HG02798 (cell line): ENCODE data around the gene IPMK.
"Not testable (repeated sequence)": the region's sequence is repeated elsewhere in the genome, so short reads cannot be mapped to it uniquely, and the experiment has no call there.

Source experiments
- ATAC-seq: cut with Tn5 transposase; IDR thresholded peaks from one replicate; pipeline ENCODE4 v1.9.1; 2021; ENCODE audit warnings: mild to moderate bottlenecking; ENCODE audit not compliant: unreplicated experiment, poor library complexity

IPMK gene

DNA sequence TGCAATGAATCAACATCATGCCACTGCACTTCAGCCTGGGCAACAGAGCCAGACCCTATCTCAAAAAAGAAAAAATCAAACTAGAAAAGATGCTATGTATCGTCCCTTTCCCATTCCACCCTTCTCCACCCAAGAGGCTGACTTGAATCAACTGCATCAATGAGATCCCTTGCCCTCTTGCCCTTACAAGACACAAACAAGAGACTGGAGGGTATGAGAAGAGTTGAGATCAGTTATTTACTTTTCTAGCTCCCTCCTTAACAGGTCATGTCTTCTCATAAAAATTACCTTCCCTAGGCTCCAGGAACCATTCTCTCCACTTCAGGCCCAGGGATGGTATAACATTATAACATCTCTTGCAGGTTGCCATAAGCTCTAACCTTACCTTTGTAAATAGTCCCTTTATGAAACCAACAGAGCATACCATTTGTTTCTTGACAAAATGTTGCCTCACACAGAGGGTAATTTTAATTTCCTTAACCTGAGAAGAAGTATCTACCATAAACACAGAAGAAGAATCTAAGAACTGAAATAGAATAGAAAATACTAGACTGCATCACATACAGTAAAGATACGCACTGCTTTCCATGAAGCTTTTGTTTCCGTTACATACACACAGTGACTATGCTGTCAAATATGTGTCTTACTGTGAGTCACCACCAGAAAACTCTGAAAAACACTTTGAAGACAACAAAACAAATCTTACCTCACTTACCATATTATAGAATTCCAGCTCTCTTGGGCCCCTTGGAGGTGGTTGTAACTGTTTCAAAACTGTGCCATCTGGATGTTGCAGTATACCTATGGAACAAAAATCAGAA is 30.5 kb downstream of the IPMK start:
- ATAC-seq: no peak

DNA sequence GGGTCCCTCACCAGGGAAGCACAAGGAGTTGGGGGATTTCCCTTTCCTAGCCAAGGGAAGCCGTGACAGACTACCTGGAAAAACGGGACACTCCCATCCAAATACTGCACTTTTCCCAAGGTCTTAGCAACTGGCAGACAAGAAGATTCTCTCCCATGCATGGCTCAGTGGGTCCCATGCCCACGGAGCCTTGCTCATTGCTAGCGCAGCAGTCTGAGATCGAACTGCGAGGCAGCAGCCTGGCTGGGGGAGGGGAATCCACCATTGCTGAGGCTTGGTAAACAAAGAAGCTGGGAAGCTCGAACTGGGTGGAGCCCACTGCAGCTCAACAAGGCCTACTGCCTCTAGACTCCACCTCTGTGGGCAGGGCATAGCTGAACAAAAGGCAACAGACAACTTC is 37.8 kb downstream of the IPMK start:
- ATAC-seq: not testable (repeated sequence)

DNA sequence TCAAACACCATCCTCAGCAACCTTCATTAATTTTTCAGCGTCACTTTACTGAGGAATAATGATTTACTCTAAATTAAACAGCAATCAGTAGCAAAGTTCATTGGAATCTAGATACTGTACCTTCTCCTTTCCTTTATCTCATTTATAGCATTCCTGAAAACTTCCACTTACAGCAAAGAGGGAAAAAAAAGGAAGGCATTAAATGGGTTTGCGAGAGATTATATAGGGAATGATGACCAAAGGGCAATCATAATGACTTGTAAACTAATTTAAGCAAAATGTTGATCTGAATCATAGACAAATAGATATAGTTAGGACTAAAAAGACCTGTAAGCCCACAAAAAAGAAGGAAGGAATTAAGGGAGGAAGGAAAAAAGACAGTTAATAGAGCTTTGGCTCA is 42.0 kb downstream of the IPMK start:
- no peak for ATAC-seq

DNA sequence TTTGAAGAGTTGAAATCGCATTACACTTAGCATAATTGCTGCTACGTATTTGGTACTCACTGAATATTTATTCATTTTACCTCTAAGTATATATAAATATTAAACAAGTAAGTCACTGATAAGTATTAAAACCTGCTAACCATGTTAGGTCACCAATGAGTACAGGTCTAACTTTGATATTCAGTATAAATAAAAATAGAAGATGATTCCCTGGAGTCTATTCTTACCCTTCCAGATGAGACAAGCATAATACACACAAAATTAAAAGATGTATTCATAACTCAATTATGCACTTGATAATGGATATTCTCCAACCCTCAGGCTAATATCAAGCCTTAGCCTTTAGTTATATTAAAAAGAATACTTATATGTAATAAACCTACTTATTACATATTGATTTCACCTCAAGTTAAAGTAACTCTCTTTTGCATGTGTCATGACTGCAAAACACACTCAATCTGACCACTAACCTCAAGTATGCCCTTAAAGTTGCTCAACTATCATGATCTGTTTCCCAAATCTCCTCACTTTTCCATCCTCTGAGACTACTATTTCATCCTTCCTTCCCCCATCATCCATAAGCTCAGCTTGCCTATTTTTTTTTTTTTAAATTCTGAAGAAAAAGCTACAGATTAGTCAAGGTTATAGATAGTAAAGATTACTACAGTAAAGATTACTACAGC is 46.8 kb downstream of the IPMK start:
- no peak for ATAC-seq

DNA sequence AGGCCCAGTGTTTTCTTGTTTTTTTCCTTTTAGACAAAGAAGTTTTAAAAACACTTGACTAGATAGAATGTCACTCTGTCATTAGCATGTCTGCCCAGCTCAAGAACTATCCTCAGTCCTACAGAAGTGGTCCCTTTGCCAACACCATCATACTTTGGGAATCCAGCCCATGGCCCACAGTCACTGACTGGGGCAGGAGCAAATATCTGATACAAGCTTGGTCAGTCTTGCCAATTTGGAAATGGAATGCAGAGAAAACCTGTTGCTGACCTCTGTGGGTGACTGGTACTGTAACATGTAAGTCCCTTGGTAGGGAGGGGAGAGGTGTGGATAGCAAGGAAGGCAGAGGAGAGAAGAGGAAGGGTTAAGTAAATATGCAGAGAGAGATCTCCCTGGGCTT is 47.8 kb downstream of the IPMK start:
- ATAC-seq: no peak

DNA sequence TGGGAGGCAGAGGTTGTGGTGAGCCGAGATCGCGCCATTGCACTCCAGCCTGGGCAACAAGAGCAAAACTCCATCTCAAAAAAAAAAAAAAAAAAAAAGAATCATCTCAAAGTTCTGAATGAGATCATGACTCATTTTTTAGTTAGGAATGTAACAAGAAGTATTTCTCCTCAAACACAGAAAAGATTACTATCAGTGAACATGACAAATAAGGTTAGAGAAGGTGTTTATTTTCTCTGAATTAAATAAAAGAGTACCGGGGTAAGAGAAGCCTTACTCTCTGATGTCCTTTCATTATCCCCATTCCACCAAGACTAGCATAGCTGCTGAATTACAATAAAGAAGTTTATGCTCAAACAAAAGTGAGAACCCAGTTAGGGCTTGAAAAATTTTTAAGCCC is 50.1 kb downstream of the IPMK start:
- no peak for ATAC-seq

DNA sequence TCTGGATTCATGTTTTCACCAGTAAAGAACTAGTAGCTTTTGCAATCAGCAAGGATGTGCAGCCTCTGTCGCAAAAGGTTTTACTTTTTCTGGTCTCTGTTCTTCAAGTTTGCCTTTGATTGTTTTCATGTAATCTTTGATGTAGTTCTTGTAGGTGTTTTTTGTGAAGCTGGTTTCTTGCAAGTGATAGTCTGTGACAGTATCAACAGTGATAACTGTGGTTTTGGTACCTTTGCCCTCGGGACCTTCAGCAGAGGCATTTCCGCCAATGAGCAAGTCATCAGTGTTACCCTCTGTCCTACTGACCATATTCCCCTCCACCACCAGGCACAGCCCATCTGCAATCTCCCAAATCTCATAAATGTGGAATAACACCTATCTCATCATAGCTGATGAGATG is 55.1 kb downstream of the IPMK start:
- ATAC-seq: no peak

DNA sequence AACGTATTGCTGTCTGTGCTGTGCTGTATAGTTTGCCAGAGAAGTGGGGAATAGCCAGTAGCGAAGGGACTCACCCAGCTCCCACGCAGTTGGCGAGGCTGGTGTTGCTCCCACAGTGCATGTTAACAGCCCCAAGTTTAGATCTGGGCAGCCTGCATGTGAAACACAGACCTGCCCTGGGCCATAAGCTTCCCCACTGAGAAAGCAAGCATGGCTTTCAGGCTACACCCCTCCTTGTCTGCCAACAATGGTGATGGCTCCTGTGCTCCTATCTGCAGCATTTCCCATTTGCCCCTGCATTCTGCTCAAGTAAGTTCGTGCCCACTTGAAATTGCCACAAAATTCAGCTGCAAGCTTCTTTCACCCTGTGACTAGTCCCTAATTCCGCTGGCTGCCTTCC is 57.5 kb downstream of the IPMK start:
- ATAC-seq: no peak

DNA sequence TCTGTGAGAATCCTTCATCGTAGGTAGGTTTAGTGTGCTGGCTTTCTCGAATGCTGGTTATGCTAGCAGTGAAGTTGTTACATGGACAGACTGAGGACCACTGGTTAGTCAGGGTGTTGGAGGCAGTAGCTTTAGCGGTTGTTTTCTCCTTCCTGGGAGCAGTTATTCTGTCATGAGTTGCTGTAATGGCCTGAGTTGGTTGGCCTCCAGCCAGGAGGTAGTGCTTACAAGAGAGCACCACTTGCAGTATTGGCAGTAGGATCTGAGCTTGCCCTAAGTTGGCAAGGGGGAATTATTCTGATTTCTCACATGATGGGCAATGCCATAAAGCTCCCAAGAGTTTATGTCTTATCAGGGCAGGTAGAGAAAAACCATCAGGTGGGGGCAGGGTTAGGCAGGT is 58.0 kb downstream of the IPMK start:
- ATAC-seq: no peak

DNA sequence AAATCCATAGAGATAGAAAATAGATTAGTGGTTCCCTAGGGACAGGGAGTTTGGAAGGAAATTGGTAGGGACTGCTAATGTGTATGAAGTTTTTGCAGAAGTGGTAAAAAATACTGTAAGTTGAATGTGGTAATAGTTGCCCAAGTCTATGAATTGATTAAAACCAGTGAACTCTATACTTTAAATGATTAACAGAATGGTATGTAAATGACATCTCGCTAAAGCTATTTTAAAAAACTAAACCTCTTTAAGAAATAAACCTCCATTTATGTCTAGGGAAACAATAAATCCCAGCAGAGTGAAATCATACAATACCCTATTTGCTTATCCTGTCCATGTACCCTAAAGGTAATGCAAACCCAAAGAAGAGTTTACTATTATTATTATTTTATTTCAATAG is 61.4 kb downstream of the IPMK start:
- ATAC-seq: no peak

DNA sequence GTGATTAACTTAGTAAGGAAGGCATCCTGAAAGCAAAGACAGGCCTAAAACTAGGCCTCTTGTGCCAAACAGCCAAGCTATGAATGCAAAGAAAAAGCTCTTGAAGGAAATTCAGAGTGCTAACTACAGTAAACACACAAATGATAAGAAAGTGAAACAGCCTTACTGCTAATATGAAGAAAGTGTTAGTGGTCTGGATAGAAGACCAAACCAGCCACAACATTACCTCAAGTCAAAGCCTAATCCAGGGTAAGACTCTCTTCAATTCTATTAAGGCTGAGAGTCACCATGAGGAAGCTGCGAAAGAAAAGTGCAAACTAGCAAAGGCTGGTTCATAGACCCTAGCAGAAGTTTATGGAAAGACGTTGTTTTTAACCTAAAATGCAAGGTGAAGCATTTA is 66.0 kb downstream of the IPMK start:
- ATAC-seq: peak; percentile 68

DNA sequence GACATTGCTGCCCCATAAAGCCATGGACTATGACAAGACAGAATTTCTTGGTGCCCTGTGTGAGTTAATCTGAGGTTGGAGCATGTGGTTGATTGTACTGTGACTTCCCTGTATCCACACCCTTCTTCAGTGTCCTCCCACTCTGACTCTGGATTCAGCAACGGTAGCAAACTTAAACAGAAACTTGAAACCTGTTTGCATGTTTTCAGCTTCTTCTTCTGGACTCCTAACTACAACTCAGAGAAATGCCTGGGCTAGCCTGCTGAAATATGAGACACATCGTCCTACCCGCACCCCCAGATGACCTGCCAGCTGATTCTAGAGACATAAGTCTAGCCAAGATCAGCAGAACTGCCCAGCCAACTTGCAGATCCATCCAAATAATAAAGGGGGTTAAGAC is 78.4 kb downstream of the IPMK start:
- no peak for ATAC-seq

DNA sequence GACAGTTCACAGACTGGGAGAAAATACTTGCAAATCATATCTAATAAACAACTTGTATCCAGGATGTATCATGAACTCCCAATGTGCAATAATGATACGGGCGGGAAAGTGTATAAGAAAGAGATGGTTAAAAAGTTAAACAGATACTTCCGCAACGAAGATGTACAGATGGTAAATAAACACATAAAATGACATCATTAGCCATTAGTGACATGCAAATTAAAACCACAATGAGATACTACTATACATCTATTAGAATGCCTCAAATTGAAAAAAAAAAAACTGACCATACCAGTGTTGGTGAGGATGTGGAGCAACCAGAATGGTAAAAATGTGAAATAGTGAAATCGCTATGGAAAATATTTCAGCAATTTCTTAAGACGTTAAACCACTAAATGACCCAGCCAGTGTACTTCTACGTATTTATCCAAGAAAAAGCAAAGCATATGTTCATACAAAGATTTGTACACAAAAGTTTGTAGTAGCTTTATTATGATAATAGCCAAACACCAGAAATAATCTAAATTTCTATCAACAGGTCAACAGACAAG is 83.5 kb downstream of the IPMK start:
- no peak for ATAC-seq

DNA sequence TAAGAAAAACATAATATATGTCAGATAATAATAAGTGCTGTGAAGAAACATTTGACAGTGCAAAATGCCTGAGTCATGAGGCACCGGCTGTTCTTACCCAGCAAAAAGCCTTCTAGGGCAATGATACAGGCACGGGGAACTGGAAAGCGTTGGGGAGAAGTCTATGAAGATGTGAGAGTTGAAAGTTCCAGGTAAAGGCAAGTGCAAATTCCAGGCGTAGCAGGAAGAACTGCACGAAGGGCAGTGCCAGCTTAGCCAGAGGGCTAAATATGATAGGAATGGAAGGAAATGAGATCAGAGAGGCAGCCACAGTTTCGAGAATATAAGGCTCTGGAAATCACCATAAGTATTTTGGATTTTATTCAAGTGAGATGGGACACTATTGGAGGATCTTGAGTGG is 87.0 kb downstream of the IPMK start:
- ATAC-seq: no peak

DNA sequence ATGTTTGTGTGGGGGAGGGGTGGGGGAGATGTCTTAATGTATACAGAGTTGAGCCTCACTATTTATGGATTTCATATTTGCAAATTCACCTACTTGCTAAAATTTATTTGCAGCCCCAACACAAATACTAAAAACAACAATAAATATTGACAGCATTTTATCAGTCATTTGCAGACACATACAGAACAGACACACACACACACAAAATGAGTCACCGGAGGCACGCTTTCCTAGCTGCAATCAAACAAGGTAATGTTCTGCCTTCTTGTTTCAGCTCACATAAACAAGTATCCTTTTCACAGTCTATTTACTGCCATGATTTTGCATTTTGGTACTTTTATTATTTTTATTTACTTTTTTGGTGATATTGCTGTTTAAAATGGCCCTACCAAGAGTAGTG is 88.5 kb downstream of the IPMK start:
- no peak for ATAC-seq

DNA sequence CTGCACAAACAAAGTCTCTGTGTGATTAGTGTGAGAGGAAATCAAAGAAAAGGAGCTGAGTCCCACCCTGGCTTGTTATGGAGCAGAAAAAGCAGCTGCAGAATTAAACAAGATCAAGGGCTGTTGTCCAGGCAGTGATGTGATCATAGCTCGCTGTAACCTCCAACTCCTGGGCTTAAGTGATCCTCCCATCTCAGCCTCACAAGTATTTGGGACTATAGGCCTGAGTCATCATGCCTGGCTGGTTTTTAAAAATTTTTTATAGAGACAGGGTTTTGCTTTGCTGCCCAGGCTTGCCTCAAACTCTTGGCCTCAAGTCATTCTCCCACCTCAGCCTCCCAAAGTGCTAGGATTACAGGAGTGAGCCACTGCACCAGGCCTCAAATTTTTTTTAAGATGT is 88.9 kb downstream of the IPMK start:
- ATAC-seq: no peak

DNA sequence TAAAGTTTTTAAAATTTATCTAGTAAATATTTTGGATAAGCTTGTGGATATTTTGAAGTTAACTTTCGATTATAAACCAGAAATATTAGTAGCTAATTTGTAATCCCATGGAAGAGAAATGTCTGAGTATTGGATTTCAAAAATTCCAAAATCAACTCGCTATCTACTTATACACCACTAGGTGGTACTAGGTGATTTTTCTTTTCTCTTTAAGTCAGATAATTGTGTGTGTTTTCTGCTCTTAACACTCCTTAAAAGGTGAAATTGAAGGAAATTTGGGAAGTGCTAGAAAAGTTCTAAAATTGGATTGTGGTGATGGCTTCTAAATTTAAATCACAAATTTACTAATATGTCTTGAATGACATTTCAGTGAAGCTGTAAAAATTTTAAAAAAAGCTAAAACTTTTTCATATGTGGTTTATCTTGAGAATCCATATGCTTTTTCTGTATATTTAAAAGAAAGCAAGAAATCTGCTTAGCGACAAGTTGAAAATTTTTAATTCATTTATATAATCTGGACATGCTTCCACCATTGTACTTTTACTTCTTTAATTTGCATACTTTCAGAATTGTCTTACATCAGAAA is 90.2 kb downstream of the IPMK start:
- ATAC-seq: peak; percentile 55

DNA sequence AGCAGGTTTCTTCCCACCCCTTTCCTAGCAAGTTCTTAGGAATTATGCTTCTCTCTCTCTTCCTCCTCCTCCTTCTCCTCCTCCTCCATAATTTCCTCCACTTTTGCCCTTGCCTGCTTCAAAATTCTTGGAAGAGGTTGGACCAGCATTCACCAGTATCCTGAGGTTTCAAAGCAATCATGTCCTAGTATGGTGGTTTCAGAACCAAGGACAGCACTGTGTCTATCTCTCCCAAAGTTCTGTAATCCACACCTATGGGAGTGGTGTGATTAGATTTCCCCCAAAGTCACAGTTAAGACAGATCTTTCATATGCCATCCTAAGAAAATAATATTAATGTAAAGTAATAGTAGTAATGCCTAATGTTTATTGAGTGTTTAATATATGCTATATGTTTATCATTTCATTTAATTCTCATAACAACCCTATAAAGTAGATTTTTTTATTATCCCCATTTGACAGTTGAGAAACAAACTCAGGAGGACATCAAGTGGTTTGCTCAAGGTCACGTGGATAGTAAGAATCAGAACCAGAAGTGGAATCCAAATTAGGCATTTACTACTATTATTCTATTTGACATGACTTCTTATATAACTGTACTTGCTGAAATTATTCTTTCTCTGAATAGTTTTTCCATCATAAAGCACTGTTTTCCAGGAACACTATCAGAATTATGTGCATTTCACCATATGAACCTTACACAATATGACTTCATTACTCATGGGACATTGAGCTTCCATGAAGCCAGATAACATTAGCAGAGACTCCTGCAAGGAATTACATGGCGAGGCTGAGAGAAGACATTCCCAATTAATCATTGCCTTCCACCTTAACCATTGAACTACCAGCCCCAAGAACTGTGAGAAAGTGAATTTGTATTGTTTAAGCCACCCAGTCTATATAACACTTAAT is 91.4 kb downstream of the IPMK start:
- no peak for ATAC-seq

DNA sequence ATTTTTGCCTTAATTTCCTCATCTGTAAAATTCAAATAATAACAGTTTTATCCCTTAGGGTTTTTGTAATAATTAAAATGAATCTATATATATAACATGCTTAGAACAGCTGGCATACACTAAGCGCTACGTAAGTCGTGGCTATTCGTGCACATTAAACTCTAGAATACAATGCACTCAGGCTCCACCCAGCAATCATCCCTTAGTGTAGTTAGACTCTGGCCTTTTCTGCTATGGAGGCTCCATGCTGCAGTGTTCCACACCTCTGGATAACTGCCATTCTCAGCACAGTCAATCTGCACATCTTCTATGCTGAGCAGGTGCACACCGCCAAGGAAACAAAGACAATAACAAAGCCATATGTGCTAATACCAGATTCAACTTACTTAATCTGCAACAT is 92.9 kb downstream of the IPMK start:
- ATAC-seq: no peak

DNA sequence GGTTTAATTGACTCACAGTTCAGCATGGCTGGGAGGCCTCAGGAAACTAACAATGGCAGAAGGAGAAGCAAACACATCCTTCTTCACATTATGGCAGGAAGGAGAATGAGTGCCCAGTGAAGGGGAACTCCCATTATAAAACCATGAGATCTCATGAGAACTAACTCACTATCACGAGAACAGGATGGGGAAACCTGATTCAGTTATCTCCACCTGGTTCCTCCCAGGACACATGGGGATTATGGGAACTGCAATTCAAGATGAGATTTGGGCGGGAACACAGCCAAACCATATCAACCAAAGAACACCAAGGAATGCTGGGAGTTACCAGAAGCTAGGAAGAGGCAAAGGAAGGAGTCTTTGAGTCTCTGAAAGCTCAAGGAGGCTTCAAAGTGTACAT is 94.3 kb downstream of the IPMK start:
- no peak for ATAC-seq
